Activated naive CD4-positive, alpha-beta T cell (primary cell): Measurements from ENCODE around the gene RTN4R.
"Not testable (repeated sequence)": the region's sequence is repeated elsewhere in the genome, so short reads cannot be mapped to it uniquely, and the experiment has no call there.

ENCODE experiments used
- DNase-seq, 4 experiments: peaks; one replicate each; lab custom pipeline; 2025; lab: John Stamatoyannopoulos, UW

Gene RTN4R

DNA sequence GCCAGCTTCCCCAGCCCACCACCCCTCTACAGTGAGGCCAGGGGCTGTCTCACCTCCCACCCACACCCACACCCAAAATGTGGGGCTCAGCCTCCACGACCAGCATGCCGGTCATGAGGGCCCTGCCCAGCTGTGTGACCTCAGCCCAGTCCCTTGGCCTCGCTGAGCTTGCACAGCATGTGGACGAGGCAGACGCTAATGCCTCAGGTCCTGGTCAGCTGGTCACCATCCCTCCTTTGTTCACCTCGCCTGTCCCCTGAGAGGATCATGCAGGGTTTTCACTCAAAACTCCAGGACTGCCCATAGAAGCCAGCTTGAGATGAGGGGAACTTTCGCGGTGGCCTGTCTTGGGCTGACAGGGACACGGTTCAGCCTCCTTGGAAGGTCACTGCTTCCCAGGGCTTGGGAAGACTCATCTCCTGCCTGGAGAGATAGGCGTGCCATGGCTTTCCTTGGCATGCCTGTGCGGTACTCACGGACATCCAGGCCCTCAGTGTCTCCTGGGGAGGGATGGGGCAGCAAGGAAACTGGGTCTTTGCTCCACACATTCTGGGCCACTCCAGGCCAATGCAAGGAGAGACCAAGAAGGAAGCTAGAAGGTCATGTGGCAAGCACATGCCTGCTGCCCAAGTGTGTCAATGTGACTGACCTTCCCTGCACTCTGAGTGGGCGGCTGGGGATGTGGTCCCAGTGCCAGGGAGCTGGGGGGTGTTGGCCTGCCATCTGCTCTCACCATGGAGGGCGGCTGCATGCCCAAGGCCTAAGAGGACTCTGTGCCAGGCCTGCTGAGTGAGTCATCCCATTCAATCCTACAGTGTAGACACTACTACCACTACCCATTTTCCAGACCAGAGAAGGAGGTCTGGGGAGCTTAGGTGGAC is 3.2 kb upstream of the RTN4R start:
- DNase-seq = no peak

GRCh38 chr22:20270190-20271113 is 2.3 kb upstream of the RTN4R start:
- DNase-seq = not testable (repeated sequence)

- DNase-seq = not testable (repeated sequence)
These were observed 1.6 kb upstream of the RTN4R start for GRCh38 chr22:20269673-20270072.

GRCh38 chr22:20269201-20269600 is 1.1 kb upstream of the RTN4R start:
- DNase-seq = not testable (repeated sequence)

DNA sequence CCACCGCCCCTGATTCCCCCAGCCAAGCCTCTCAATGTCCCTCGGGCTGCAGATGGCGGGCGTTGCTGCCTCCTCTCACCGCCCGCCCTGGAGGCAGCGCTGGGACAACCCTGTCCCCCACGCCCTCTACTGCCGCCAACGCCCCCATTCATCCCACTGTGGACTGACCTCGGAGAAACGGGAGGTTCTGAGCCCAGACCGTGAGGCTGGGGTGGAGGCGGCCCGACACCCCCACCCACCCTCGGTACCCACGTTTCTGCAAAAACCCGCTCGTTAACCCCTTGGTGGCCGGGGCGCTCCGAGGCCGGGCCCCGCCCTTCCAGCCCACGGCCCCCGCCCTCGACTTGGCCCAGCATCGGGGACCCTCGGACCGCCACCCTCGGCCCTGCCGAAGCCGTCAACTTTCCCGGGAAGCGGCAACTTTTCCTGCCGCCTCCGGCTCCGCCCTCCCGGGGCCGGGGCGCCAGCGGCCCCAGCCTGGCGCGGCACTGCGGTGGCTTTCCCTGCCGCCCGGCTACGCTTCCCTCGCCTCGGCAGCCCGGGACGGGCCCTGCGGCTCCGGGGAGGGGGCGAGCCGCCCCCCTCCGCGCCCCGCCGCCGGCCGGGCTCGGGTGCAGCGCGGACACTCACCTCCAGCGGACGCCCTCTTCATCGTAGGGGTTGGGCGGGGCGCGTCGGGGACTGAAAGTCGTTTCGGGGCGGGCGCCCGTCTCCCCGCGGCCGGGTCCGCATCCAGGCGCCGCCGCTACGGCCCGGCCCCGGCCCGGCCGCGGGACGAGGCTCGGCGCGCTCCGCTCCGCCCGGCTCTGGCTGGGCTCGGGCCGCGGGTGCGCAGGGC is 458 bp downstream of the RTN4R start:
- no peak for DNase-seq

- not testable (repeated sequence) for DNase-seq
These were observed 1.3 kb downstream of the RTN4R start for GRCh38 chr22:20266667-20267440.

DNA sequence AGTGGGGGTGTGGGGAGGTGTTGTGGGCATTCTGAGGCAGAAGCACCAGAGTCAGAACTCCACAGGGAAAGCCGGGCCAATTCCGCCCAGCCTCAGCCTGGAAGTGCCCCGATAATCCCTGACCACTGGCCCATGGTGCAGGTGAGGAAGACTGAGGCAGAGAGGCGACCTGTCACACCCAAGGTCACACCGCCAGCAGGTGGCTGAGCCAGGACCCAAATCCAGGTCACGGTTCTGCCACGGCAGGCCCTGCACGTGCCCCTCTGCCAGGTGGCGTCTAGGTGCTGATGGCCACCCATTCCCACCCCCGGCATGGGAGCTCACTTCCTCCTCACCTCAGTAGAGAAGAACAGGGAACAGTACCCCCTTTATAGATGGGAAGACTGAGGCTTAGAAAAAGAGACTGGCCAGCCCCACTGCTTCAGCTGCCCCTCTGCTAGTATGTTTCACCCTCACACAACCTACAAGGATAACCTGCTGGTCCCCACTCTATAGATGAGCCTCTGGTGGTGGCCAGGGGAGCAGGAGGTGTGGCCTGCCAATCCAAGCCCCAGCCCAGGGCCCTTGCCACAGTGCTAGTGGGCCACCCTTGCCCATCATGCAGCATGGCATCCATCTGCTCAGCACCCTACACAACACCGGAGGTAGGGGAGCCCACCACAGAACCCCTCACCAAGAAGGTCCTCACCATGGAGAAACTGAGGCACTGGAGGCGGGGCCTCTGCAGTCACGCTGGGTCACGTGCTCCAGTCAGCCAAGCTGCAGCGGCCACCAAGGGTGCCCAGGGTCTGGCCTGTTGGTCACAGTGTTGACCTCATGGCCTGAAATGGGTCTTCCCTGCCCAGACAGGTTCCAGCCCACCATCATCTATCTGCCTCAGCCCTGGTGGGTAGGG is 2.1 kb downstream of the RTN4R start:
- not testable (repeated sequence) for DNase-seq

DNA sequence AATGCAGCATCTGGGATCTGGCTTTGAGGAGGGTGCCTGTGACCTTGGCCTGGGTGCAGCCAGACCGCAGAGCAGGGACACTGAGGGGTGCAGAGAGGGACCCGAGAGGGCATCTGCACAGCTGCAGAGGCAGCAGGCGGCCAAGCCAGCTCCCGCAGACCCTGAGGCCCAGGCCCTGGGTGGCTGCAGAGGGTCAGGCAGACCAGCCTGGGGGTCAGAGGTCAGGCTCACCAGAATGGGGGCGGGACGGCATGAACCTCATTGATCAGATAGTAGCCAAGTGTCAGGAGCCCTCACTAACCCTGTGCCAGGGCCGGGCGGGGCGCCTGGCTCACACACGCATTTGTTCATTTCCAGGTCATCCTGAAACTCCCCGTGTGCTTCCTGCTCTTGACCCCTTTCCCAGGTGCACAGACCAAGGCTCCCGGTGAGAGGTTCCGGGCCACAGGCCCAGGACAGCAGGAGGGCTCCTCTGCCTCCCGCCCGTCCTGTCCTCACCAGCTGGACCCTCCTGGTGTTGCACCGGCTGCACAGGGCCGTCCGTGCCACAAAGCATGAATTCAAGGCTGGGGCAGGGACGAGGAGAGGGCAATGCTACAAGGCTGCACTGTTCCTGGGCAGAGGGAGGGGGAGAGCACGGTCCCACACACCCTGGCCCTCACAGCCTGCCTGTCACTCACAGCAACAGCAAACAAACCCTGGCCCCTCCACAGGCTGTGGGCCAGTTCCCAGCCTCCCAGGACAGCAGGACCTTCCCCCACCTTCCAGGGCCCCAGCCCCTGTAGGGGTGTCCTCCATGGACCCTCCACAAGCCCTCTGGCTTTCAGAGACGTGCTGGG is 3.3 kb downstream of the RTN4R start:
- DNase-seq = no peak

GRCh38 chr22:20263404-20264281 is 4.5 kb downstream of the RTN4R start:
- DNase-seq = not testable (repeated sequence)

- no peak for DNase-seq
These were observed 5.5 kb downstream of the RTN4R start for GRCh38 chr22:20262582-20263147.

GRCh38 chr22:20261848-20262581 is 6.1 kb downstream of the RTN4R start:
- no peak for DNase-seq

DNA sequence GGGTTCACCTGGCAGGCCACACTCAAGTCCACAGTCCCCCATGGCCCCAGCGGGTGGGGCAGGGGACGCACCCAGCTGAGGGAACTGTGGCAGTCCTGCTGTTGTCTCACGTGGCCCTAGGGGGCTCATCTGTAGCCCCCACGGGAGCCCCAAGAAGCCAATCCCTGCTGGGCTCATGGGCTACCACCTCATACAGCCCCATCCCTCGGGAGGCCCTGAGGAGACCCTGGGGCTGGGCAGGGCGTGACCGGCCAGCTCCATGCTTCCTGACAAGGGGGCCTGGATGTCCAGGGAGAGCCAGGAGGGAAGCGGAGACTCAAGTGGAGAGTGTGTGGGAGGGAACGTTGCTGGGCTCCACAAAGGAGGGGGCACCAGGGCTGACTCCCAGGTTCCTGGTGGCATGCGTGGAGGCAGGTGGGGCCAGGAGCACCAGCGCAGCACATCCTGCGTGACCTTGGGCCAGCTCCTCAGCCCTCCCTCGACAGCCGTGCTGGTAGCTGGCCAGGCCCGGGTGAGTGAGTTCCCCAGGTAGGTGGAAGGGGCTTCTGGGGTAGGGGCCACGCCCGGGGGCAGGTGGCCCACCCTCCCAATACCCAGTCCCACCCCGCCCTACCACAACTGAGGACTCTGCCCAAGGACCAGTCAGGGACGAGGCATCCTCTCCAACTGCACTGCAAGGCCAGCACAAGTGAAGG is 7.9 kb downstream of the RTN4R start:
- no peak for DNase-seq

GRCh38 chr22:20259327-20259688 is 8.8 kb downstream of the RTN4R start:
- no peak for DNase-seq

DNA sequence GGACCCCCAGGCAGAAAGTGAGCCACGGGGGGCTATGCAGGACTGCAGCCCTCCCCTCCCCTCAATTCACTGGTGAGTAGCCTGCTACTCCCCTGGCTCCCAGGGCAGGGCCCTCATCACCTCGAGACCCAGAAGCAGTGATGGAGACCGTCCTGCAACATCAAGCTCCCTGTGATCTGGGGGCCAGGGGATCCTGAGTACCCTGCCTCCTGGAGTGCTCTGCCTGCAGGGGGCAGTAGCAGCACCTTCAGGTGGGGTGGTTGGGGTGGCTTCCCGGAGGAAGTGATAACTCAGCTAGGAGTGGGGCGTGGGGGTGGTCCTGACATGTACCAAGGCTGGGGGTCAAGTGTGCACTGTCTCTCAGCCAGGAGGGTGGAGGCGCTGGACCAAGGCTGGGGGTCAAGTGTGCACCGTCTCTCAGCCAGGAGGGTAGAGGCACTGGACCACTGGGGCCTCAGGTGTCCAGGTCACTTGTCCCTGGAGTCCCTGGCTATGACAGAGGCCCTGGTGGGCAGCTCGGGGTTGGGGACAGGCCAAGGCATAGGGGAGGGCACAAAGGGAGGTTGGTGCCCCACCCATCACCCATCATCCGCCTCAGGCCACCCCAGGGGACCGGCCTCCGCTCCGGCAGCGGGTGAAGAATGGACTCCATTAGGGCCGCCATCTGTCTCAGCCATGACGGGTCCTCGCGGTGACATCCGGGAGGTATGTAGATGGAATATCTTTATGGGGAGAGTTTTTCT is 9.4 kb downstream of the RTN4R start:
- peak in 1 of 4 experiments; percentile 21 for DNase-seq

DNA sequence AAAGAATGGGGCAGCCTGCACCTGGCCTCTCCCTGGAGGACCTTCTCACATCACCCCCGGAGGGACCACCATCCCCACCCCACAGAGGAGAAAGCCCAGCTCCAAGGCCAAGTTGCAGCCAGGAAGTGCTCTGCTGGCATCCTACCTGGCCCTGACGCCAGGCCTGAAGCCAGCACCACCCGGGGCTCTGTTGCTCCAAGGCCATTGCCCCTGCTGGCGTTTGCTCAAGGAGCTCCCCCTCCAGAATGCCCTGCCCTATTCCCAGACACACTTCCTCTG is 10.2 kb downstream of the RTN4R start:
- no peak for DNase-seq
